Cardiac septum (tissue), 1 donor: ENCODE data around the gene SF3B2. TPM values are rescaled to one million over a fixed set of nuclear protein-coding genes. Genes with fewer than 3 reads are reported as not detected.

Source experiments
- total RNA-seq: library from RNA; stranded (reverse); fragmentation: NEBNext Ultra II Directional; extraction: Animal tissue kit (Norgen Biotek cat#: 25700); gene quantifications from one replicate; pipeline ENCODE4 v1.2.1, GENCODE V29; 2021
- donor health status: DM: no; HTN: no; CAD: no.

SF3B2 gene
- total RNA-seq, 1 donor from 2014 or later = 85.8 TPM

Other genes starting within 250 kb of the SF3B2 start
- gene SNX32, start 218.4 kb upstream of the SF3B2 start, total RNA-seq = 0.54 TPM
- gene CFL1, start 194.2 kb upstream of the SF3B2 start, total RNA-seq = 434 TPM
- 37.6 TPM for gene MUS81, start 191.9 kb upstream of the SF3B2 start, total RNA-seq
- 118 TPM for gene EFEMP2, start 179.6 kb upstream of the SF3B2 start, total RNA-seq
- 0.83 TPM for gene CTSW, start 172.5 kb upstream of the SF3B2 start, total RNA-seq
- gene FIBP, start 163.9 kb upstream of the SF3B2 start, total RNA-seq = 62.6 TPM
- gene CCDC85B, start 161.7 kb upstream of the SF3B2 start, total RNA-seq = 66.2 TPM
- gene FOSL1, start 152.0 kb upstream of the SF3B2 start, total RNA-seq = 2.0 TPM
- gene C11orf68, start 133.3 kb upstream of the SF3B2 start, total RNA-seq = 45.2 TPM
- 113 TPM for gene DRAP1, start 132.9 kb upstream of the SF3B2 start, total RNA-seq
- not detected for gene TSGA10IP, start 106.9 kb upstream of the SF3B2 start, total RNA-seq
- gene SART1, start 90.6 kb upstream of the SF3B2 start, total RNA-seq = 35.9 TPM
- gene EIF1AD, start 50.2 kb upstream of the SF3B2 start, total RNA-seq = 18.1 TPM
- 195 TPM for gene BANF1, start 49.9 kb upstream of the SF3B2 start, total RNA-seq
- 1.5 TPM for gene CST6, start 40.4 kb upstream of the SF3B2 start, total RNA-seq
- 0.13 TPM for gene CATSPER1, start 25.9 kb upstream of the SF3B2 start, total RNA-seq
- gene GAL3ST3, start 3.2 kb upstream of the SF3B2 start, total RNA-seq = 3.1 TPM
- gene PACS1, start 17.9 kb downstream of the SF3B2 start, total RNA-seq = 115 TPM
- gene KLC2, start 205.3 kb downstream of the SF3B2 start, total RNA-seq = 43.5 TPM
- gene RAB1B, start 216.3 kb downstream of the SF3B2 start, total RNA-seq = 124 TPM
- 0.22 TPM for gene CNIH2, start 225.8 kb downstream of the SF3B2 start, total RNA-seq
- gene YIF1A, start 236.8 kb downstream of the SF3B2 start, total RNA-seq = 74.0 TPM
- gene TMEM151A, start 239.5 kb downstream of the SF3B2 start, total RNA-seq = 0.24 TPM